Duodenal mucosa (tissue), 2 donors: ENCODE results near the gene NOTCH3.
A peak's percentile ranks its signal among the peaks of the same experiment; 100 is the strongest.

Experiments
- H3K27ac ChIP-seq: one replicate; pipeline ENCODE4 v1.7.0; 2013; ENCODE audit warnings: low read depth, low read length
- H3K27me3 ChIP-seq, 2 donors: one replicate each; pipeline ENCODE4 v1.7.0; 2013; ENCODE audit warnings: low read length in 2 of 2, control low read depth in 1 of 2; ENCODE audit not compliant: insufficient read depth in 2 of 2, control insufficient read depth in 1 of 2
- H3K36me3 ChIP-seq, 2 donors: one replicate each; pipeline ENCODE4 v1.7.0; 2013; ENCODE audit warnings: low read length in 2 of 2, control low read depth in 1 of 2; ENCODE audit not compliant: insufficient read depth in 2 of 2, control insufficient read depth in 1 of 2
- H3K4me1 ChIP-seq, 2 donors: one replicate each; pipeline ENCODE4 v1.7.0; 2013; ENCODE audit warnings: low read length in 2 of 2, control low read depth in 1 of 2; ENCODE audit not compliant: insufficient read depth in 2 of 2, control insufficient read depth in 1 of 2
- H3K4me3 ChIP-seq, 2 donors: one replicate each; pipeline ENCODE4 v1.7.0; 2013; ENCODE audit warnings: low read length in 2 of 2, low read depth in 1 of 2
- H3K9ac ChIP-seq, 2 donors: one replicate each; pipeline ENCODE4 v1.7.0; 2013; ENCODE audit warnings: low read length in 2 of 2, low read depth in 1 of 2
- H3K9me3 ChIP-seq, 2 donors: one replicate each; pipeline ENCODE4 v1.7.0; 2013; ENCODE audit warnings: low read length in 2 of 2, control low read depth in 1 of 2; ENCODE audit not compliant: control insufficient read depth in 1 of 2

The NOTCH3 gene

GRCh38 chr19:15200553-15201364 is at the start of gene NOTCH3:
NOTCH3 (minus strand) TSS chr19:15200995; CDS start chr19:15200905, 90 bp downstream.
- no peaks in the 10 kb centered on the region for H3K36me3 ChIP-seq
- H3K27me3 ChIP-seq: peaks cover 8 to 11% of the 10 kb centered on the region in 2 donors
- H3K27ac ChIP-seq: no peak within 1 kb of the TSS
- H3K9ac ChIP-seq: no peak within 1 kb of the TSS
- H3K9me3 ChIP-seq: no peaks in the 10 kb centered on the region
- peaks cover 7 to 9% of the 10 kb centered on the region in 2 donors for H3K4me1 ChIP-seq
- H3K4me3 ChIP-seq: peak within 1 kb of the TSS; percentile 50

DNA sequence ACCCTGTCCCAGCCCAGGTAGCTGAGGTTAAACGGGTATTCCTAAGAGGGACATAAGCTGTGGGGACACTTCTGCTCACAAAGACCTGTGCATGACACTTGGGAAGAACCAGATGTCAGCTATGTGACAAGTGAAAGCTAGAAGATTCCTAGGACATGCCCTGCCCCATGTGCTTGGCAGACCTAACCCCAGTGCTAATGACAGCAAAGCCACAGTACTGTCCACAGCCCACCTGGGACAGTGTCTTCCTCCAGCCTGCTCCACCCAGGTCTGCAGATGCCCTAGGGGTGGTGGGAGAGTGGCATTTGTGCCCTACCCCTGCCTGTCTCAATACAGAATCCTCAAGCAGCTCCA is 49.8 kb upstream of the NOTCH3 start:
- Histone ChIP-seq H3K36me3 (peaks cover 49 to 93% of the 10 kb centered on the region in 2 donors), H3K27me3 (no peaks in the 10 kb centered on the region), H3K9ac (no peak overlapping the region), H3K27ac (peak overlapping the region; percentile 28), H3K4me3 (no peak overlapping the region), H3K9me3 (no peaks in the 10 kb centered on the region), H3K4me1 (peaks cover 40 to 47% of the 10 kb centered on the region in 2 donors)

DNA sequence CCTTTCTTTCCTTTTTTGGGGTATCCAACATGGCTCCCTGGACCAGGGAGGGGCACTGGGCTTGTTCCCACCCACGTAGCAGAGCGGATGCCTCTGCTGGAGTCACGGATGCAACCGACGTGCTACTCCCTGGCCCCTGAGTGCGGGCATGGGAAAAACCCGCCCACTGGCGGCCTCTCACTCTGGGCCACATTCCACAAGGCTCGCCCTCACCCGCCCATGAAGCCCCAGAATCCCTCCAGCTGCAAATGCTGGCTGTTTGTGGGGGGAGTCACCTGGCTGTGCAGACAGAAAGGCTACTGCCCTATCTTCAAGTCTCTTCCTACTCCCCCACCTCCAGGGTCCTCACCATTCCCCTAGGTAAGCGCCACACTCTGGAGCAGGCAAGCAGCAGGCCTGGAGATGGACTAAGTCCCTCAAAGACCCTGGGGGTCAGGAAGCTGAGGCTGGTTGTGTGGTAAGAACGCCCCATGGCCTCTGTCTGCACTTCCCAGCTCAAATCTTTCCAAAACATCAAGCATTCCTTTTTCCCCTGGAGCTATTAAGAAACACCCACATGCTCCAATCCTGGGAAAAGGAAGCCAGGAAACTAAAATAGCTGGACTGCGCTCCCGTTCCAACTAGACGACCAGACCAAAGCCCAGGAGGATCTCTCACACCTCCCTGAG is 49.3 kb upstream of the NOTCH3 start:
- Histone ChIP-seq H3K27me3 (no peaks in the 10 kb centered on the region), H3K4me1 (peaks cover 40 to 47% of the 10 kb centered on the region in 2 donors), H3K9me3 (no peaks in the 10 kb centered on the region), H3K9ac (peak overlapping the region in 1 of 2 donors; percentile 18), H3K36me3 (peaks cover 44 to 93% of the 10 kb centered on the region in 2 donors), H3K4me3 (no peak overlapping the region), H3K27ac (peak overlapping the region; percentile 47)

- no peaks in the 10 kb centered on the region for H3K27me3 ChIP-seq
- H3K4me3 ChIP-seq: no peak overlapping the region
- peaks cover 44 to 93% of the 10 kb centered on the region in 2 donors for H3K36me3 ChIP-seq
- peaks cover 40 to 47% of the 10 kb centered on the region in 2 donors for H3K4me1 ChIP-seq
- no peaks in the 10 kb centered on the region for H3K9me3 ChIP-seq
- H3K27ac ChIP-seq: peak overlapping the region; percentile 74
- H3K9ac ChIP-seq: no peak overlapping the region
These were observed 48.7 kb upstream of the NOTCH3 start for GRCh38 chr19:15249528-15249874.

- peak overlapping the region; percentile 74 for H3K27ac ChIP-seq
- peaks cover 40 to 91% of the 10 kb centered on the region in 2 donors for H3K36me3 ChIP-seq
- no peaks in the 10 kb centered on the region for H3K27me3 ChIP-seq
- peak overlapping the region; percentile 18 to 41 for H3K9ac ChIP-seq
- H3K9me3 ChIP-seq: no peaks in the 10 kb centered on the region
- H3K4me1 ChIP-seq: peaks cover 40 to 47% of the 10 kb centered on the region in 2 donors
- peak overlapping the region in 1 of 2 donors; percentile 15 for H3K4me3 ChIP-seq
These were observed 48.1 kb upstream of the NOTCH3 start for GRCh38 chr19:15248648-15249527.

DNA sequence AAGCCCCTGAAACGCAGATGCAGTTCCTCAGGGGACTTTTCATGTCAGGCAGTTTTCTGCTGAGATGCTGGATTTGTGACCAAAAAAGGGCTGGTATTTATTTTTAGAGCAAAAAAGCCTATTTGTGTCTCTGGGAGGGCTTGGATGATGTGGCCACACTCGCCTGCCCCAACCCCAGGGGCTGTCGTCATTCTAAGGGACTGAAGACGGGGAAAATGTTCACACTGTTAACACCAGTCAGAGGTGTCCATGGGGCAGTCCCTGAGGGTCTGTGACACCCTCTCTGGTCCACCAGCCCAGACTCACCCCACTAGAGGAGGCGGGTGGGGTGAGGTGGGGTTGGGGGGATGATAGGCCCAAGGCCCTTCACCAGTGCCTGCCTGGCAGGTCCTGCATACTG is 47.3 kb upstream of the NOTCH3 start:
- Histone ChIP-seq H3K4me1 (peaks cover 40 to 47% of the 10 kb centered on the region in 2 donors), H3K27me3 (no peaks in the 10 kb centered on the region), H3K9me3 (no peaks in the 10 kb centered on the region), H3K9ac (peak overlapping the region; percentile 18 to 41), H3K4me3 (peak overlapping the region in 1 of 2 donors; percentile 15), H3K27ac (peak overlapping the region; percentile 74), H3K36me3 (peaks cover 38 to 90% of the 10 kb centered on the region in 2 donors)

DNA sequence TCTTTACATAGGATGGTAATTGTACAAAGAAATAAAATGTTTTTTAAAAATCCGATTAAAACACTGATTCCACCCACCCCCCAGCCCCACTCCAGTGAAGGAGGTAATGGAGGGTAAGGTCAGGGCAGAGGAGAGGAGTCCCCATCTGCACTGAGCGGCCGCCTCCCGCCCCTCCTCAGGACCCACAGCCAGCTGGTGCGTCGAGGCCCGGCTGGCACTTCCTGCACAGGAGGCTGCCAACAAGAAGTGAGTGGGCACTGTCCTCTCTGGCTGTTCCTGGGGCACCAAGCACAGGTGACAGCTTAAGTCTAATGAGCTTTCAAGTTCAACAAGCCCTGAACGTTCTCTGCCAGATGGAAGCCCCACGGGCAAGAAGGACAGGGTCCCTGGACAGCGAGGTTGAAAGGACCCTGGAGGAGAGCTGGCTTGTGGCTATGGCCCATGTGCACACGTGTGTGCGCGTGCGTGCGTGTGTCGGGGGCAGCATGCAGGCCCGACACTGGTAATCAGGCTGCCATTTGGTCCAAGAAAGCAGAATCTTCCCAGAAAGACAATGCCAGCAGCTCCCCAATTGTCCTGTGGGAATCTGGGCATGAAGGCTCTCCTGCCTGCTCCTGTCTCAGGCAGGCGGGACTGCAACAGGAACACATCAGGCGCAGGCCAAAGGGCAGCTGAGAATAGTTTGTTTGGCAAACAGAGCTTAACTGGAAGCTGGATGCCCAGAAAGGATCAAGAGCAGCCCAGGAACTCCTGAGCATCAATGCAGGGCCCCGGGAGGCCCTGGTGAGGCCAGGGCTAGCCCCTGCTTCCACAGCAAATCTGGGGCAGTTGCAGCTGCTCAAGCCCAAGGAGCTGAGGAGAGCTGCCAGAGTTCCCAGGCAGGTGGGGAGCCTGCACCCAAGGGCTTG is 46.6 kb upstream of the NOTCH3 start:
- Histone ChIP-seq H3K9ac (no peak overlapping the region), H3K27me3 (no peaks in the 10 kb centered on the region), H3K36me3 (peaks cover 30 to 86% of the 10 kb centered on the region in 2 donors), H3K9me3 (no peaks in the 10 kb centered on the region), H3K4me3 (no peak overlapping the region), H3K4me1 (peaks cover 38 to 42% of the 10 kb centered on the region in 2 donors), H3K27ac (peak overlapping the region; percentile 30)

- Histone ChIP-seq H3K27ac (no peak overlapping the region), H3K4me1 (peaks cover 35 to 37% of the 10 kb centered on the region in 2 donors)
These were observed 45.3 kb upstream of the NOTCH3 start for GRCh38 chr19:15246198-15246481.

GRCh38 chr19:15245370-15246197 is 44.8 kb upstream of the NOTCH3 start:
- Histone ChIP-seq H3K4me1 (peaks cover 30 to 33% of the 10 kb centered on the region in 2 donors), H3K36me3 (peaks cover 27 to 84% of the 10 kb centered on the region in 2 donors), H3K27ac (no peak overlapping the region), H3K9ac (no peak overlapping the region), H3K4me3 (no peak overlapping the region), H3K9me3 (no peaks in the 10 kb centered on the region), H3K27me3 (no peaks in the 10 kb centered on the region)

More at GRCh38 chr19:15246198-15246481, 45.3 kb upstream of the NOTCH3 start:
- Histone ChIP-seq H3K27me3 (no peaks in the 10 kb centered on the region), H3K4me3 (no peak overlapping the region), H3K36me3 (peaks cover 27 to 84% of the 10 kb centered on the region in 2 donors), H3K9ac (no peak overlapping the region), H3K9me3 (no peaks in the 10 kb centered on the region)
